Stimulated activated CD4-positive, alpha-beta T cell treated with anti-CD3 and anti-CD28 coated beads, Interleukin-15, amount 100 ng/mL, for 24 hours (primary cell): ENCODE results near the gene TBC1D13.
"Not testable (repeated sequence)": the region's sequence is repeated elsewhere in the genome, so short reads cannot be mapped to it uniquely, and the experiment has no call there.

ENCODE experiments used
- DNase-seq: peaks from one replicate; pipeline ENCODE4 v3.0.0-alpha.2; 2020

The TBC1D13 gene

DNA sequence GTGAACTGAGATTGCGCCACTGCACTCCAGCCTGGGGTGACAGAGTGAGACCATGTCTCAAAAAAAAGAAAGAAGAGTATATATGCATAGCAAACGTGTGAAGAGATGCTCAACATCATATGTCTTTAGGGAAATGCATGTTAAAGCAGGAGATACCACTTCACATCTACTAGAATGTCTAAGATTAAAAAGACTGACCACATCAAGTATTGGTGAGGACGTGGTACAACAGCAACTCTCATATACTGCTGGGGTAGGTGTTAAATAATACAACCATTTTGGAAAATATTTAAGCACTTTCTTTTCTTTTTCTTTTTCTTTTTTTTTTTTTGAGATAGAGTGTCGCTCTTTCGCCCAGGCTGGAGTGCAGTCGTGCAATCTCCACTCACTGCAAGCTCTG lies 1.6 kb upstream of the TBC1D13 start:
- DNase-seq, result no peak

DNA sequence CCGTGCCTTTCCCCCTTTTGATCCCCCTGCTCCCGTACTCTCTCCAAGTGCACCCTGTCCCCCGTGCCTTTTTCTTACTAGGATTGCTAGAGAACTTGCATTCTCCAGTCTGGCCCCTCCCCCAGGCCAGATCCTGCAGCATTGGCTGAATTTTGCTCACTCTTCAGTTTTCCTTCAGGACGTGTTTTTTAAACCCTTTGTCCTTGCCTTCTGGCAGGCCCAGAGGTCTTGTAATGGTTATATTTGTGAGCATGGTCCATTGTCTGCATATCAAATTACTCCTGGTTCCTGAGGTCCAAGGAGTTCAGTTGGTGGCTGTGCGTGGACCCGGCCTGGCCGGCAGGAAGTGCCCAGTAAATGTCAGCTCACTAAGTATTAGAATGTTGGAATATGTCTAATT lies 606 bp downstream of the TBC1D13 start:
- DNase-seq, result peak; percentile 30

DNA sequence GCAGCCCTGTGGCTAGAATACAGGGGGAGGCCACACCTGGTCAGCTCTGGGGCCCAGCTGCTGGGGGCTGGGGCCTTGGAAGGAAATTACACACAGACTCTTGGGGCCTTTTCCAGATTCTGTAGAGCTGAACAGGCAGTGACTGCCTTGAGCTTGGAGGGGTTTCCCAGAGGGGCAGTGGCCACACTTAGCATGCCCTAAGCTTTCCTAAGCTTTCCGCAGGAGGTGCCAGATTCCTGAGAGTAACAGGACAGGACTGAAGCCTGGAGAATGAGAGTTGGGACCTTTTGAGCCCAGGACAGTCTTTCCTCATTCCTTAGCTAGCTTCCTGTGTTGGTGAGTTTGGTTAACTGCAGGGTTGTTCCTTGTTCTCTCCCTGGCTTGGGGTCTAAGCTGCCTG lies 1.4 kb downstream of the TBC1D13 start:
- no peak for DNase-seq

DNA sequence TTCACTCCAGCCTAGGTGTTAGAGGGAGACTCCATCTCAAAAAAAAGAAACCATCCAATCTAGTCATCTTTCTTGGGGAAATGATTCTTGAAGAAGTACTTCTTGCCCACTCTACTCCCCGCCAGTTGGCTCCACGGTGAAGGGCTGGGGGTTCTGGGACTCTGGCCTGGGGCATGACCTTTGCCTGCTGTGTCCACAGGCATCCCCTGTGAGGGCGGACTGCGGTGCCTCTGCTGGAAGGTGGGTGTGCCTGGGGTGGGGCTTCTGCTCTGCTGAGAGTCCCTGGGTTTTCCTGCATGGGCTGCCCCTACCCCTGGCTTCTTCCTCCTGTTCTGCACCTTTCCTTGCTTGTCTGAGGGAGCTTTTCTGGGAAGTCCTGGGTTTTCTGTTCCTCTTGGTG lies 3.5 kb downstream of the TBC1D13 start:
- DNase-seq, result no peak

DNA sequence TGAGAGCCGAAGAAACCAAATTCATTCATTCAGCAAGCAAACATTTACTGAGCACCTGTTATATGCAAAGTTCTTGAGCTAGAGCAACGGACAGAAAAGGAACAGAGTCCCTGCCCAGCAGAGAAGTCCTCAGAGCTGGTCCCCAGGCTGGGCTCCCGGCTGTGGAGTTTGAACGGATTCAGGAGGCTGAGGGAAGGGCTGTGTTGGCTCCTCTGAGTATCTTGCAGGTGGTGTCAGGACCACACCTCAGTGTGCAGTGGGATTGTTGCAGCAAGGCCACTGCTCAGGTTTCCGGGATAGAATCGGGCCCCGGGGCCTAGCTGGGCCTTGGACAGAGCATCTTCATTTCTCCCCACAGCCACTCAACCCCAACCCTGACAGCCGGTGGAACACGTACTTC lies 5.1 kb downstream of the TBC1D13 start:
- no peak for DNase-seq

DNA sequence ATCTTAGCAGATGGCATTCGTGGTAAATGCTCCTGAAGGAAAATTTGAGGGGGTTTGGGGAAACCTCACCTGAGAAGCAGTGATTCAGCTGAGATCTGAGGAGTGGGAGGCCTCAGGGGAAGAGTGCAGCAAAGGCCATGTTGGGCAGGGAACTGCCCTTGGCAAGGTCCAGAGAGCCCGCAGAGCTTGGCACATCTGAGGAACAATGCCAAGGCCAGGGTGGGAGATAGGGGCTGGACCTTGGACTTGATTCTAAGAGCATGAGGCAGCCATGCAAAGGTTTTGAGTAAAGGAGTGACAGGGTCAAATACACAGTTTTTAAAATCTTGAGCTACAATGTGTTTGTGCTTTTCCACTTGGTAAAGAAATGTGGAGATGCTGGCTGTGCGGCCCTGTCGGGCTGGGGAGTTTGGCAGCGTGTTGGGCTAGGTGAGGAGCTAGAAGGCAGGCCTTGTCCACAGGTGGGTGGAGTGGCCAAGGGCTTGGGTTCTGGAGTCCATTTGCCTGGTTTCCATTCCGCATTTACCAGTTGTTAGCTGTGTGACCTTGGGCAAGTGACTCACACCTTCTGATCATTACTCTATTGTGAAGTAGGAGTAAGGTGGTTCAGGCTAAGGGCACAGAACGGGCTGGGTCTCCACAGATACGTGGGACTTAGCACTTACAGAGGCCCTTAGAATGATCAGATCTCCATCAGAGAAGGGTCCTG lies 6.1 kb downstream of the TBC1D13 start:
- DNase-seq, result no peak

DNA sequence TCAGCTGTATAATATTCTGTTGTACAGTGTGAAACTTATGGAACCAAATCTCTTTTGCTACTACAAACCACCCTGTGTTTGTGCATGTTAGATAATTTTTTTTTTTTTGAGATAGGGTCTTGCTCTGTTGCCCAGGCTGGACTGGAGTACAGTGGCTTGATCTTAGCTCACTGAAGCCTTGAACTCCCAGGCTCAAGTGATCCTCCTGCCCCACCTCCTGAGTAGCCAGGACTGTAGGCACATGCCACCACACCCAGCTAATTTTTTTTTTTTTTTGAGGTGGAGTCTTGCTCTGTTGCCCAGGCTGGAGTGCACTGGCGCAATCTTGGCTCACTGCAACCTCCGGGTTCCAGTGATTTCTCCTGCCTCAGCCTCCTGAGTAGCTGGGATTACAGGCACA lies 7.9 kb downstream of the TBC1D13 start:
- not testable (repeated sequence) for DNase-seq

DNA sequence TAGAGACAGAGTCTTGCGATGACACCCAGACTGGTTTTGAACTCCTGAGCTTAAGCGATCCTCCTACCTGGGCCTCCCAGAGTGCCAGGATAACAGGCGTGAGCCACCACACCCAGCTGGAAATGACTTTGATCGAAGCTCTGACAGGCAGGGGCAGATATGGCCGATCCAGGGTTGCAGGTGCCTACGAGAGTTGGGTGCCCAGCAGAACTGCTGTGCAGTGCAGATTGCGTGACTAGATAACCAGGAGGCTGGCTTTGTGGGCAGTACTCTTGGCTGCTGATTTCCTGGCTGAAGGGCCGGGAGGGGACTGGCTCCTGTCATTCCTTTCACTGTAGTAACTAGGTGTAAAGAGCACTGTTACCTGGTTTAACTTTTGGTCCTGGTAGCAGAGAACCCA lies 11.8 kb downstream of the TBC1D13 start:
- no peak for DNase-seq

DNA sequence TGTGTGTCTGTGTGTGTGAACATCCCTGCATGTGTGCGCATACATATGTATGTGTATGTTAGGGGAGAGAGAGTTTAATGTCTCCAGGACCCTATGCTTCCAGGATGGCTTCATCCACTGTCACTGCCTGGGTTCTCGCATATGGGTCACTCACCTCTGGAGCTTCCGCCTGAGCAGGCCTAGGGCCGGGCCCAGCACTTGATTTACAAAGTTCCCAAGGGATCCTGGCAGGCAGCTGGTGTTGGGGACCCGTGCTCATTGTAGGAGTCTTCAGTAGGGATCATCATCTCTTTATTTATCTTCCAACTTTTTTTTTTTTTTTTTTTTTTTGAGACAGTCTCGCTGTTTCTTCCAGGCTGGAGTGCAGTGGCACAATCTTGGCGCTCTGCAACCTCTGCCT lies 13.0 kb downstream of the TBC1D13 start:
- no peak for DNase-seq

DNA sequence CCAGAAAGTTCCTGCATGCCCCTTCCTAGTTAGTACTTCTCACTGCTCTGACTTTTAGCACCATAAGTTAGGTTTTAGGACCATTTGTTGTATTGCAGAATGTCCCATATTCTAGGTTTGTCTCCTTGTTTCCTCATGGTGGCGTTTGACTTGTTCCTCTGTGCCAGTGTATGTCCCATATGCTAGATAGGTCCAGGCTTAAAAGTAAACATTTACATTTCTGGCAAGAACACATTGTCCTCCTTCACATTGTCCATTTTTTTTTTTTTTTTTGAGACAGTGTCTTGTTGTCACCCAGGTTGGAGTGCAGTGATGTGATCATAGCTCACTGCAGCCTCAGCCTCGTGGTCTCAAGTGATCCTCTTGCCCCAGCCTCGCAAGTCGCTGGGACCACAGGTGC lies 15.4 kb downstream of the TBC1D13 start:
- no peak for DNase-seq

DNA sequence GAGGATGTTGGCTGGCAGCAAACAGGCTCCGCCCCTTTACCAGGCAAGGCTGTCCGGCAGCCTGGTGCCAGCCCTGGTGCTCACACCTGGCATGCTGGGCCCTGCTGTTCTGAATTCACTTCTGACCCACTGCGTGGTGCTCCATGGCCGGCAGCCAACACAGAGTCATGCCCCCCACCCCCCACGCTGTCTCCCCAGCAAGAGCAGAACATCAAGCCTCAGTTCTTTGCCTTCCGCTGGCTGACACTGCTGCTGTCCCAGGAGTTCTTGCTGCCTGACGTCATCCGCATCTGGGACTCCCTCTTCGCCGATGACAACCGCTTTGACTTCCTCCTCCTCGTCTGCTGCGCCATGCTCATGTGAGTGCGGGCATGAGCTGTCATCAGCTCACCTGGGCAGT lies 18.6 kb downstream of the TBC1D13 start:
- DNase-seq, result no peak

DNA sequence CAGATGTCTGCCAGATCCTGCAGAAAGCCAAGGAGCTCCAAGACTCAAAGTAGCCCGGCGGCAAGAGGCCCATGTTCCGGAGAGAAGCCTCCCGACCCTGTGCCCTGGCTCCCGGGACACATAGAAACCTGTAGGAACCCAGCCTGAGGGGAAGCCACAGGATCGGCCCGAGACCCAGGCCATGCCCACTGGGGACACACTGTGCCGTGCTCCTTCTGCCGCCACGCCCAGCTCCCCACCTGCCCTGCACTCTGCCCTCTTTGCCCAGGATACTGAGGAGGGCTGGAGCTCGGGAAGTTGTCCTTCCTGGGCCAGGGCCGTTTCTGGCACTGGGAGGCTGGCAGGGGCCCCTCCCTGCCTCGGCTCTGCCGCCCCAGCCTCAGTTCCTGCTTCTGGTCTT lies 20.8 kb downstream of the TBC1D13 start:
- DNase-seq, result no peak

DNA sequence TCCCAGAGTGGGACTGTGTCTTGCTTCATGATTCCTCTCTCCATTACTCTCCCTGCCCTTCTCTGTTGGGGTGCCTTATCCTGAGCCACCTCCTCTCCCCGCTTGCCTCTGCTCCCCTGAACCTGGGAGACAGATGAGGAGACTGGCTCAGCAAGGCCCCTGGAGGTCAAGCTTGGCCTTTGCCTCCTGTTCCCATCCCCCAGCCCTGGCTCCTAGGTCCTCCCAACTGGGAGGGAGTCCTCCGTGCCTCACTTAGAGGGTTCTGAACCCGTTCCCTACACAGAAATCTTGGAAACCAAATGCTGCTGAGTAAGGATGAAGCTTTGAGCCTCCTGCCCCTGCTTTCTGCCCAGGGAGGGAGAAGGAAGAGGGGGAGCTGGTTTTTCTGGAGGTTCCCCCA lies 21.5 kb downstream of the TBC1D13 start:
- DNase-seq, result no peak

DNA sequence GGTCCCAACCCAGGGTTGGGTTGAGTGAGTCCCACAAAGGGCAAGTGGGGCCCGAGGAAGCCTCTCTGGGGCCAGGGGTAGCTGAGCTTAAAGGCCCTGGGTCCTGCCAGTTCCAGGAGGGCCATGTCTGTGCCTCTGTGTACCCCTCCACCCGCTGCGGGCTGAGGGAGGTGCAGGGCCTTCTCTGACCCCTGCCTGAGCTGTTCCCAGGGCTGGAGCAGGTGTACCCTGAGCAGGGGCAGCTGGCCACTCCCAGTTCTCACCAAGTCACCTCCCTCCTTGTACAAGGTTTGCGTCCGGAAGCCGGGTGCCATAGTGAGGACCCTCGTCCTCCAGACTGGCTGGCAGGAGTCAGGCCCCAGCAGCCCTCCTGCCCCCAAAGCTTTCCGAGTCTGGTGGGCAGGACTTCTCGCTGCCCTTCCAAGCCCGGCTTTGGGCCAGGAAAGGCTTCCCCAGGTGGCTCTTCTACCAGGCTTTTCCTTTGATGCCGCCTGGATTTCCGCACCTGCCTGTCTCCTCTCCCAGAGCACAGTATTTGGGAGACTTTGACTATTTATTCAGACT lies 22.1 kb downstream of the TBC1D13 start:
- DNase-seq, result no peak

DNA sequence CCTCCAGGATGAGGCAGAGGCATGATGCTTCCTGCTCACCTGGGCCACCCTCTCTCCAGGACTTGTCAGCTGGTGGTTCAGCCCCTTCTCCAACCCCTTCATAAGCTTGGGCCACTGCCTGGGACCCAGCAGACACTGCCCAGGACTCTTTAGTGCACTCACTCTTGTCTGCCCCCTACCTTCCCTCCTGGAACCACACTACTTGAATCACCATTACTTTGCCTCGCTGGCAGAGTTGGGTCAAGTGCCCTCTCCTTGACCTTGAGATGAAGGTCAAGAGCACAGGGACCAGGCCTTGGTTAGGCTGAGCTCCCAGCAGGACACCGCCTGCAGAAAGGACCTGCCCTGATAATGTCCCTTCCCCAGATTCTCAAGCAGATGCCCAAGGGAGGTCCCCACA lies 22.8 kb downstream of the TBC1D13 start:
- DNase-seq, result no peak

DNA sequence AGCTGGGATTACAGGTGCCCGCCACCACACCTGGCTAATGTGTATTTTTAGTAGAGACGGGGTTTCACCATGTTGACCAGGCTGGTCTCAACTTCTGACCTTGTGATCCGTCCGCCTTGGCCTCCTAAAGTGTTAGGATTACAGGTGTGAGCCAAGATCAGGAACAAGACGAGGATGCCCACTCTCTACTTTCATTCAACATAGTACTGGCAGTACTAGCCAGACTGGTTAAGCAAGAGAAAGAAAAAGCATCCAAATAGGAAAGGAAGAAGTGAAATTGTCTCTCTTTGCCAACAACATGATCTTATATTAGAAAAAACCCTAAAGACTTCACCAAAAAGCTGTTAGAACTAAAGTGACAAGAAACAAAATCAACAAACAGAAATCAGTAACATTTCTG lies 23.8 kb downstream of the TBC1D13 start:
- no peak for DNase-seq

DNA sequence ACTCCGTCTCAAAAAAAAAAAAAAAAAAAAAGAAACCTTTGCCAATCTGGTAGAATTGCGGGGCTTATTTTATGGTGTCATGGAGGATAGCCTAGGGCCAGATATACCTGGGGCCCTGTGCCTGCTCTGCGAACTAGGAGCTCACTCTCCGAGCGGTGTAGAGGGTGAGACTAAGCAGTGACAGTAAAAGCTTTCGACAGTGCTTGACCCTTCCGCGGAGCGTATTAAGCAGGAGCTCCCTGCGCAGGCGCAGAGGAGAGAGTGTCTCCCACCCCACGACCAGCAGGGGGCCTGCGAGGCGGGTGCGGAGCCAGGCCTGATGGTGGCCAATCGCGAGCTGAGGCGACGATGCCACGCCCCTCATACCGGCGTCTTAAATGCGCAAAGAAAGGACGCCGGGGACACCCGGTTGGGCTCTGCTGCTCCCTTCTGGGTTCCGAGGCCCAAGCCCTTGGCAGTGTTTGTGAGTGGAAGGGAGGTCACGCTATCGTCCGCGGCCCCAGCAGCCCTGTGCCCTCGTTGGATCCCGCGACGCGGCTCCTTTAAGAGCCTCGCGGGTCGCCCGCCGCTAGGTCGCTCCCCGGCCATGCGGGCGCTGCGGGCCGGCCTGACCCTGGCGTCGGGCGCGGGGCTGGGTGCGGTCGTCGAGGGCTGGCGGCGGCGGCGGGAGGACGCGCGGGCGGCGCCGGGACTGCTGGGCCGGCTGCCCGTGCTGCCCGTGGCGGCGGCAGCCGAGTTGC lies 31.2 kb downstream of the TBC1D13 start, which contains the start of gene ENDOG:
ENDOG (plus strand) TSS at position 402 of the 740 bp plus-strand sequence; CDS start at position 587, 185 bp downstream.
- DNase-seq, result peak; percentile 99

DNA sequence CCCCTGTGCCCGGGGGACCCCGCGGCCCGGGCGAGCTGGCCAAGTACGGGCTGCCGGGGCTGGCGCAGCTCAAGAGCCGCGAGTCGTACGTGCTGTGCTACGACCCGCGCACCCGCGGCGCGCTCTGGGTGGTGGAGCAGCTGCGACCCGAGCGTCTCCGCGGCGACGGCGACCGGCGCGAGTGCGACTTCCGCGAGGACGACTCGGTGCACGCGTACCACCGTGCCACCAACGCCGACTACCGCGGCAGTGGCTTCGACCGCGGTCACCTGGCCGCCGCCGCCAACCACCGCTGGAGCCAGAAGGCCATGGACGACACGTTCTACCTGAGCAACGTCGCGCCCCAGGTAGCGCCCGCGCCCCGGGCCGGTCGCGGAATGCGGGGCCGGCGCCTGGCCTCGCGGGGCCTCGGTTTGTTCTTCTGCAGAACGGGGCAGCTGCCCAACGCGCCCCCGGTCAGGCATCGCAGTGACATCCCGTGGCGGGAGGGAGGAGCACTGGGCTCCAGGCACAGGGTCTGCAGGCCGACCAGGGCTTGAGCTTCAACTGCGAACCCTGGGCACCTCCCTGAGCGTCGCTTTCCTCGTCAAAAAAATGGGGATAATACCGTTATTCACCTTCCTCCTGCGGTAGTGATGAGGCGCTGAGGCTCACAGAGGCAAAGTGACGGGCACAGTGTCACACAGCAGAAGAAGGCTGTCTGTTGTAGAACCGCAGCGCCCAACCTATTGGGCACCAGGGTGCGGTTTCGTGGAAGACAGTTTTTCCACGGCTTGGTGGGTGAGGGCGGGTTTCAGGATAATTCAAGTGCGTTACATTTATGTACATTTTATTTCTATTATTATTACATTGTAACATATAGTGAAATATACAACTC lies 32.0 kb downstream of the TBC1D13 start:
- DNase-seq, result peak; percentile 66

DNA sequence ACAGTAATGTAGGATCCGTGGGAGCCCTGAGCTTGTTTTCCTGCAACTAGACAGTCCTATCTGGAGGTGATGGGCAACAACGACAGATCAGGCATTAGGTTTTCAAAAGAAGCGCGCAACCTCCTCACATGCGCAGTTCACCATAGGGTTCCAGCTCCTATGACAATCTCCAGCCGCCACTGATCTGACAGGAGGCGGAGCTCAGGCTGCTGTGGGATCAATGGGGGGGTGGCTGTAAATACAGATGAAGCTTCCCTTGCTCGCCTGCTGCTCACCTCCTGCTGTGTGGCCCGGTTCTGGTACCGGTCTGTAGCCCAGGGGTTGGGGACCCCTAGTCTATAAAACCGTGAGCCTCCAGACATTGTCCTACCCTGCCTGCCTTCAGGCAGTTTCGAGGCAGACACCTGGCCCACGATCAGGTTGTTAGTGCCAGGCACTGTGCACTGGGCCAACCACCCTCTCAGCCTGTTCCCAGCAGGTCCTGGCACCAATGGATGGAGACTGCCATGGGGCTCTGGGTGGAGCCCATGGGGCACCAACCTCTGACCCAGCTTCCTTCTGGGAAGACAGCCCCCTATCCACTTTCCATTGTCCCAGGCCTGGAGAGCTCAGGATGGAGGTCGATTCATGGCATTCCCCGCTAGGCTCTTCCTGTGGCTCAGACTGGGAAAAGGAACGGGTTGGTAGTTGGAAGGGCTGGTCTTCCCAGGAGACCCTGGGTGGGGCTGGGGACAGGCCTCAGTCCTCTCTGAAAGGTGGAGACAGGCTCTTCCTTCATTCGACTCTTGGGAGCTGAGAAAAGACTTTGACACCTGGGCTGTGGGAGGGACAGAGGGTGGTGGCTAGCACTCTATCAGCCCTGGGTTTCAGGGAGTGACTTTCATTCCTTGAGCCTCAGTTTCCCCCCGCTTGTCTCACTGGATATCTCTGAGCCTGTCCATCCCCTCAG lies 32.9 kb downstream of the TBC1D13 start:
- DNase-seq, result no peak

DNA sequence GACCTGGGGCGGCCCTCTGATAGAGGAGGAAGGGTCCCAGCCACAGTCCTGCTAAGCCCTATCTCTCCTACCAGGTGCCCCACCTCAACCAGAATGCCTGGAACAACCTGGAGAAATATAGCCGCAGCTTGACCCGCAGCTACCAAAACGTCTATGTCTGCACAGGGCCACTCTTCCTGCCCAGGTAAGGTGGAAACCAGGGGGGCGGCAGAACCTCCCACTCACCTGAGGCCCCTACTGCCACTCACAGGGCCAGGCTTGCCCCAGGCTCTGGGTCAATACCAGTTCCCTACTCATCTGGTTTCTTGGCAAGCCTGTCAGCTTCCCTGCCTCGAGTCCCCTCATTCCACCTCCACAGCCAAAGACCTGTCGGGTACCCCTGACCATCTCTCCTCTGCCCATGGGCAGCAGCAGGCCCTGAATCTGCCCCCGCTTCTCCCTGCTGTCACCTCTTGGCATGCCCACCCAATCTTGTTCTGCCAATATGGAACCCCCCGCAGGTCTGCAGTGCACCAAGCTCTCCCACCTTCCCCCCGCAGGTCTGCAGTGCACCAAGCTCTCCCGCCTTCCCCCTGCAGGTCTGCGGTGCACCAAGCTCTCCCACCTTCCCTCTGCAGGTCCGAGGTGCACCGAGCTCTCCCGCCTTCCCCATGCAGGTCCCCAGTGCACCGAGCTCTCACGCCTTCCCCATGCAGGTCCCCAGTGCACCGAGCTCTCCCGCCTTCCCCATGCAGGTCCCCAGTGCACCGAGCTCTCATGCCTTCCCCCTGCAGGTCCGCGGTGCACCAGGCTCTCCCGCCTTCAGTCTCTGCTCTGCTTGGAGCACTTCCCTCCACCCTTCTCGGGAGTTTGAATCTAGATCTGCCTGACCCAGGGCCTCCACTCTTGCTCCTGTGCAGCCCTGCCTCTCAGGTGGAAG lies 33.9 kb downstream of the TBC1D13 start:
- DNase-seq, result no peak
